Endothelial cell of umbilical vein (primary cell): ENCODE measurements around the gene OR52K1. TPM values are rescaled to one million over a fixed set of nuclear protein-coding genes. Genes with fewer than 3 reads are reported as not detected.

Experiments used
- BruUV-seq: library from RNA; stranded (reverse); fragments of 400-500 nt; replicated peaks from 2 replicates; lab custom pipeline; 2021; lab: Mats Ljungman, UMichigan
- CTCF ChIA-PET: fragments of 300-600, 350-600 bp; sonication (Branson Sonifier 250); formaldehyde crosslinking; loops from one replicate; lab custom pipeline; 2021; ENCODE audit warnings: antibody characterized with exemption, inconsistent platforms; lab: Charles Lee
- POLR2A ChIA-PET: fragments of 300-600, 350-600 bp; sonication (Branson Sonifier 250); formaldehyde crosslinking; loops from one replicate; lab custom pipeline; 2021; ENCODE audit warnings: antibody characterized with exemption, inconsistent platforms; lab: Charles Lee
- DNase-seq: peaks from one replicate; pipeline ENCODE4 v3.0.0-alpha.2; 2011; ENCODE audit warnings: low read depth, low spot score
- FAIRE-seq: peaks from 2 replicates; lab custom pipeline; 2011; peaks lifted over from hg19 to GRCh38; lab: Jason Lieb, UNC
- H2AFZ ChIP-seq: 2 replicates; pipeline ENCODE4 v1.6.0; 2012; ENCODE audit warnings: low read depth, low read length, control low read depth, inconsistent platforms
- H3K27ac ChIP-seq: 2 replicates; pipeline ENCODE4 v1.5.1; 2011; ENCODE audit warnings: low read depth, mild to moderate bottlenecking, control low read depth, low read length, moderate library complexity; ENCODE audit not compliant: insufficient read depth
- H3K27me3 ChIP-seq, 2 experiments: 2 replicates each; pipeline versions ENCODE4 v1.6.0 to v1.6.1; 2011; ENCODE audit warnings: low read length in 2 of 2, mixed read lengths in 1 of 2; ENCODE audit not compliant: control insufficient read depth in 2 of 2, insufficient read depth in 2 of 2
- H3K36me3 ChIP-seq, 2 experiments: 2 replicates in 1 of 2; 3 replicates in 1 of 2; pipeline ENCODE4 v1.5.1; 2011; ENCODE audit warnings: low read length in 2 of 2, mild to moderate bottlenecking in 1 of 2, moderate library complexity in 1 of 2; ENCODE audit not compliant: control insufficient read depth in 2 of 2, insufficient read depth in 2 of 2; ENCODE audit errors: extremely low read depth in 1 of 2
- H3K4me1 ChIP-seq: 3 replicates; pipeline ENCODE4 v1.5.1; 2011; ENCODE audit warnings: mild to moderate bottlenecking, low read length; ENCODE audit not compliant: control insufficient read depth, insufficient read depth; ENCODE audit errors: extremely low read depth
- H3K4me2 ChIP-seq: 2 replicates; pipeline ENCODE4 v1.6.1; 2011; ENCODE audit warnings: low read length, control low read depth, mixed read lengths; ENCODE audit not compliant: insufficient read depth
- H3K4me3 ChIP-seq, 3 experiments: fragments of 200-600 bp in 1 of 3; sonication (generic), shearing (Covaris generic) in 1 of 3; replicated peaks in 1 of 3; 2 replicates each; pipeline ENCODE4 v1.5.1; 2011 to 2016; ENCODE audit warnings: control low read depth in 3 of 3, low read length in 3 of 3, mild to moderate bottlenecking in 2 of 3, inconsistent platforms in 1 of 3, low read depth in 1 of 3, moderate library complexity in 1 of 3; ENCODE audit not compliant: insufficient read depth in 1 of 3
- H3K79me2 ChIP-seq: 2 replicates; pipeline ENCODE4 v1.6.0; 2012; ENCODE audit warnings: low read length, inconsistent platforms; ENCODE audit not compliant: control insufficient read depth, insufficient read depth
- H3K9ac ChIP-seq: replicated peaks from 2 replicates; pipeline ENCODE3; 2011; ENCODE audit warnings: low read length, control low read depth; ENCODE audit not compliant: insufficient read depth; ENCODE audit errors: extremely low read depth
- H3K9me1 ChIP-seq: replicated peaks from 3 replicates; pipeline ENCODE4 v1.6.0; 2011; ENCODE audit warnings: mild to moderate bottlenecking, low read length; ENCODE audit not compliant: control insufficient read depth, insufficient read depth; ENCODE audit errors: extremely low read depth
- H3K9me3 ChIP-seq: replicated peaks from 2 replicates; pipeline ENCODE4 v1.5.1; 2012; ENCODE audit warnings: low read length, inconsistent platforms; ENCODE audit not compliant: control insufficient read depth, insufficient read depth
- H4K20me1 ChIP-seq: replicated peaks from 2 replicates; pipeline ENCODE3; 2011; ENCODE audit warnings: mild to moderate bottlenecking, low read length; ENCODE audit not compliant: control insufficient read depth, insufficient read depth; ENCODE audit errors: extremely low read depth
- CTCF ChIP-seq, 2 donors: IDR thresholded peaks; 1 replicate in 1 of 2; 2 replicates in 1 of 2; pipeline ENCODE4 v1.5.1; 2011; ENCODE audit warnings: low read length in 2 of 2, mild to moderate bottlenecking in 2 of 2, moderate library complexity in 2 of 2, control low read depth in 1 of 2, inconsistent platforms in 1 of 2, low read depth in 1 of 2; ENCODE audit not compliant: insufficient read depth in 1 of 2; ENCODE audit errors: extremely low read depth in 1 of 2
- EZH2 ChIP-seq: IDR thresholded peaks from 2 replicates; pipeline ENCODE4 v1.6.1; 2012; ENCODE audit warnings: borderline replicate concordance, low read depth, mild to moderate bottlenecking, moderate library complexity, low read length, inconsistent platforms; ENCODE audit not compliant: severe bottlenecking
- FOS ChIP-seq: IDR thresholded peaks from 2 replicates; pipeline ENCODE4 v1.6.1; 2011; ENCODE audit warnings: mild to moderate bottlenecking, low read length, moderate library complexity, borderline replicate concordance; ENCODE audit not compliant: insufficient read depth
- GATA2 ChIP-seq: IDR thresholded peaks from 2 replicates; pipeline ENCODE4 v1.7.0; 2011; ENCODE audit warnings: low read depth, mild to moderate bottlenecking, moderate library complexity, mixed read lengths, low read length; ENCODE audit not compliant: insufficient read length, insufficient read depth
- JUN ChIP-seq: IDR thresholded peaks from 2 replicates; pipeline ENCODE4 v1.6.1; 2011; ENCODE audit warnings: borderline replicate concordance, low read depth; ENCODE audit not compliant: insufficient read length, insufficient read depth
- MAX ChIP-seq: IDR thresholded peaks from 2 replicates; pipeline ENCODE4 v1.6.1; 2011; ENCODE audit not compliant: insufficient read depth, insufficient read length
- MYC ChIP-seq: IDR thresholded peaks from one replicate; pipeline ENCODE4 v1.6.1; 2011; ENCODE audit warnings: mild to moderate bottlenecking, low read depth, low read length
- POLR2A ChIP-seq: IDR thresholded peaks from 2 replicates; pipeline ENCODE4 v1.6.1; 2012; ENCODE audit warnings: low read depth, mild to moderate bottlenecking, control low read depth, low read length
- POLR2AphosphoS5 ChIP-seq: IDR thresholded peaks from 2 replicates; pipeline ENCODE4 v1.6.1; 2012; ENCODE audit warnings: low read depth, mild to moderate bottlenecking, control low read depth, low read length, moderate library complexity; ENCODE audit not compliant: insufficient read depth
- dilution Hi-C: fragments of 300-500 bp; cut with MboI; formaldehyde crosslinking; loops from one replicate; pipeline ENCODE4 v1.15.0; 2019; ENCODE audit warnings: low sequenced_read_pairs; ENCODE audit not compliant: extremely low pct_ligation_motif_present
- intact Hi-C: fragments of 100-400 bp; cut with micrococcal nuclease; formaldehyde crosslinking; loops from one replicate; pipeline ENCODE4 v1.10.0; 2022
- polyA plus RNA-seq, 4 experiments: library from polyadenylated mRNA; depleted of rRNA in 3 of 4; stranded (reverse) in 3 of 4; unstranded in 1 of 4; fragments of >200 nt; gene quantifications; 2 replicates each; pipeline versions ENCODE4 v1.2.1 to v1.2.3, GENCODE V29; 2011 to 2012; ENCODE audit warnings: missing spikeins in 1 of 4
- total RNA-seq: library from RNA; stranded (reverse); gene quantifications from 2 replicates; pipeline ENCODE4 v1.2.3, GENCODE V29; 2021

Gene OR52K1
- total and polyA plus RNA-seq, 2 donors (not counting 3 experiments of a cell fraction or from before 2014, with no cell fraction given), result not detected

- dilution Hi-C loops, result no loop called here
- no peak overlapping the region for H3K4me2 ChIP-seq
- no peak for FAIRE-seq
Observed at GRCh38 chr11:4511282-4512245, 29.1 kb downstream of the OR52K1 start.

More at GRCh38 chr11:4511282-4512245, 29.1 kb downstream of the OR52K1 start:
- CTCF ChIA-PET, result no interaction called here
- H3K36me3 ChIP-seq, result no peaks in the 10 kb centered on the region
- H3K4me1 ChIP-seq, result no peaks in the 10 kb centered on the region
- no peaks in the 10 kb centered on the region for H3K9me1 ChIP-seq
- no peak overlapping the region for H2AFZ ChIP-seq
- BruUV-seq, result no TSS peak
- no peaks in the 10 kb centered on the region for H4K20me1 ChIP-seq
- no peak overlapping the region for H3K9ac ChIP-seq
- no peaks in the 10 kb centered on the region for H3K27me3 ChIP-seq
- intact Hi-C loops, result no loop called here
- H3K4me3 ChIP-seq, result no peak overlapping the region
- no peak overlapping the region for H3K27ac ChIP-seq
- TF ChIP-seq FOS (no peak), POLR2A (no peak), GATA2 (no peak), MYC (no peak), CTCF (IDR thresholded peaks at IDR 0.05; ENCODE audit: extremely low read depth in 1 of 2, insufficient read depth in 1 of 2, low read depth in 1 of 2, low read length in 2 of 2) (no peak), MAX (no peak), EZH2 (no peak), POLR2AphosphoS5 (no peak), JUN (no peak)
- POLR2A ChIA-PET, result no interaction called here
- H3K79me2 ChIP-seq, result no peaks in the 10 kb centered on the region
- no peak for DNase-seq
- no peaks in the 10 kb centered on the region for H3K9me3 ChIP-seq
